IMR-90 (cell line): ENCODE results near the gene FADS2. TPM values are rescaled to one million over a fixed set of nuclear protein-coding genes. Genes with fewer than 3 reads are reported as not detected.
A peak's percentile ranks its signal among the peaks of the same experiment; 100 is the strongest.

Experiments used
- ATAC-seq: fragments of 200-7000 bp; cut with Tn5 transposase; 2 replicates; pipeline ENCODE4 v1.9.1; 2020; ENCODE audit warnings: low read depth, mild to moderate bottlenecking, moderate library complexity
- BruUV-seq: library from RNA; stranded (reverse); fragments of 400-500 nt; replicated peaks from 2 replicates; lab custom pipeline; 2021; lab: Mats Ljungman, UMichigan
- CTCF ChIA-PET: fragments of 300-600 bp; formaldehyde crosslinking; extraction: SDS; loops from one replicate; lab custom pipeline; 2021; ENCODE audit warnings: antibody characterized with exemption; lab: Yijun Ruan, JAX
- POLR2A ChIA-PET: fragments of 300-600 bp; sonication (Branson Sonifier 250); formaldehyde crosslinking; loops from one replicate; lab custom pipeline; 2022; ENCODE audit warnings: antibody characterized with exemption; ENCODE audit not compliant: unreplicated experiment; lab: Charles Lee
- DNase-seq: peaks from one replicate; pipeline ENCODE4 v3.0.0; 2013
- H2AFZ ChIP-seq: replicated peaks from 2 replicates; pipeline ENCODE3; 2013; ENCODE audit warnings: low read length, mild to moderate bottlenecking; ENCODE audit not compliant: poor library complexity
- H2AK5ac ChIP-seq: 2 replicates; pipeline ENCODE4 v1.6.1; 2013; ENCODE audit warnings: low read depth, low read length, inconsistent platforms
- H2AK9ac ChIP-seq: replicated peaks from 2 replicates; pipeline ENCODE3; 2013; ENCODE audit warnings: mild to moderate bottlenecking, low read depth, low read length, moderate library complexity; ENCODE audit not compliant: poor library complexity
- H2BK120ac ChIP-seq: 2 replicates; pipeline ENCODE4 v1.6.1; 2013; ENCODE audit warnings: low read depth, low read length, inconsistent platforms
- H2BK15ac ChIP-seq: 3 replicates; pipeline ENCODE4 v1.6.1; 2013; ENCODE audit warnings: low read depth, low read length, inconsistent platforms
- H2BK20ac ChIP-seq: 2 replicates; pipeline ENCODE4 v1.6.1; 2013; ENCODE audit warnings: low read depth, mild to moderate bottlenecking, inconsistent platforms, low read length, moderate library complexity
- H2BK5ac ChIP-seq: 2 replicates; pipeline ENCODE4 v1.6.1; 2013; ENCODE audit warnings: mild to moderate bottlenecking, low read depth, low read length, inconsistent platforms; ENCODE audit not compliant: poor library complexity, severe bottlenecking
- H3K14ac ChIP-seq: replicated peaks from 2 replicates; pipeline ENCODE4 v1.6.1; 2013; ENCODE audit warnings: low read depth, low read length, inconsistent platforms
- H3K18ac ChIP-seq: 2 replicates; pipeline ENCODE4 v1.6.1; 2013; ENCODE audit warnings: low read depth, low read length, control low read depth
- H3K23ac ChIP-seq: 2 replicates; pipeline ENCODE4 v1.6.1; 2013; ENCODE audit warnings: low read depth, low read length, inconsistent platforms
- H3K27ac ChIP-seq: 2 replicates; pipeline ENCODE4 v1.5.1; 2013; ENCODE audit warnings: mild to moderate bottlenecking, control low read depth, low read length; ENCODE audit not compliant: insufficient read depth
- H3K27me3 ChIP-seq: 2 replicates; pipeline ENCODE4 v1.6.1; 2013; ENCODE audit warnings: low read length; ENCODE audit not compliant: control insufficient read depth, insufficient read depth
- H3K36me3 ChIP-seq: 2 replicates; pipeline ENCODE4 v1.6.1; 2013; ENCODE audit warnings: low read length, mixed read lengths; ENCODE audit not compliant: control insufficient read depth, insufficient read depth
- H3K4ac ChIP-seq: 2 replicates; pipeline ENCODE4 v1.6.1; 2013; ENCODE audit warnings: low read depth, low read length, inconsistent platforms
- H3K4me1 ChIP-seq: 2 replicates; pipeline ENCODE4 v1.6.1; 2013; ENCODE audit warnings: low read length, mixed read lengths; ENCODE audit not compliant: control insufficient read depth, insufficient read depth
- H3K4me2 ChIP-seq: 2 replicates; pipeline ENCODE4 v1.6.1; 2013; ENCODE audit warnings: low read depth, mild to moderate bottlenecking, control low read depth, low read length, moderate library complexity
- H3K4me3 ChIP-seq: 2 replicates; pipeline ENCODE4 v1.5.1; 2013; ENCODE audit warnings: low read depth, mild to moderate bottlenecking, control low read depth, low read length, moderate library complexity; ENCODE audit not compliant: insufficient read depth
- H3K56ac ChIP-seq: 2 replicates; pipeline ENCODE4 v1.6.1; 2013; ENCODE audit warnings: low read length, inconsistent platforms; ENCODE audit not compliant: insufficient read depth; ENCODE audit errors: extremely low read depth
- H3K79me1 ChIP-seq, 2 experiments: 2 replicates each; pipeline ENCODE4 v1.6.1; 2013; ENCODE audit warnings: low read length in 2 of 2, inconsistent platforms in 1 of 2, low read depth in 1 of 2
- H3K9ac ChIP-seq: 2 replicates; pipeline ENCODE4 v1.6.1; 2013; ENCODE audit warnings: low read depth, low read length, control low read depth
- H3K9me1 ChIP-seq: 2 replicates; pipeline ENCODE4 v1.6.1; 2013; ENCODE audit warnings: low read length, inconsistent platforms; ENCODE audit not compliant: insufficient read depth
- H3K9me3 ChIP-seq: 2 replicates; pipeline ENCODE4 v1.6.1; 2013; ENCODE audit warnings: low read length; ENCODE audit not compliant: control insufficient read depth, insufficient read depth
- H4K20me1 ChIP-seq: 2 replicates; pipeline ENCODE4 v1.6.1; 2013; ENCODE audit warnings: low read length, inconsistent platforms; ENCODE audit not compliant: insufficient read depth
- H4K5ac ChIP-seq: 2 replicates; pipeline ENCODE4 v1.6.1; 2013; ENCODE audit warnings: mild to moderate bottlenecking, low read depth, low read length, control low read depth
- H4K8ac ChIP-seq, 2 experiments: 2 replicates each; pipeline ENCODE4 v1.6.1; 2013; ENCODE audit warnings: low read depth in 2 of 2, low read length in 2 of 2, control low read depth in 1 of 2, inconsistent platforms in 1 of 2
- H4K91ac ChIP-seq: 2 replicates; pipeline ENCODE4 v1.6.1; 2013; ENCODE audit warnings: low read depth, low read length, inconsistent platforms; ENCODE audit not compliant: insufficient read depth
- CEBPB ChIP-seq: IDR thresholded peaks from 2 replicates; pipeline ENCODE4 v1.6.1; 2012; ENCODE audit warnings: low read depth, low read length, improper control_type of control experiment
- CHD1 ChIP-seq: IDR thresholded peaks from 2 replicates; pipeline ENCODE4 v1.6.1; 2012; ENCODE audit warnings: low read depth, low read length, improper control_type of control experiment
- ELK1 ChIP-seq: fragments of 150-350 bp; IDR thresholded peaks from 2 replicates; pipeline ENCODE4 v1.6.1; 2016; ENCODE audit warnings: low read depth, mild to moderate bottlenecking, low read length, moderate library complexity, borderline replicate concordance
- FOS ChIP-seq: fragments of 150-350 bp; IDR thresholded peaks from 2 replicates; pipeline ENCODE4 v1.6.1; 2016; ENCODE audit warnings: low read depth, low read length
- MAFK ChIP-seq: IDR thresholded peaks from 2 replicates; pipeline ENCODE4 v1.6.1; 2012; ENCODE audit warnings: low read depth, low read length, improper control_type of control experiment
- MAZ ChIP-seq: IDR thresholded peaks from 2 replicates; pipeline ENCODE4 v1.6.1; 2012; ENCODE audit warnings: low read depth, mild to moderate bottlenecking, low read length, improper control_type of control experiment, moderate library complexity, borderline replicate concordance
- MXI1 ChIP-seq: IDR thresholded peaks from 2 replicates; pipeline ENCODE4 v1.6.1; 2012; ENCODE audit warnings: low read depth, mild to moderate bottlenecking, low read length, moderate library complexity, borderline replicate concordance
- POLR2A ChIP-seq: IDR thresholded peaks from 2 replicates; pipeline ENCODE4 v1.6.1; 2012; ENCODE audit warnings: mild to moderate bottlenecking, low read depth, low read length
- RCOR1 ChIP-seq: IDR thresholded peaks from 2 replicates; pipeline ENCODE4 v1.6.1; 2012; ENCODE audit warnings: mild to moderate bottlenecking, low read length, improper control_type of control experiment; ENCODE audit not compliant: insufficient replicate concordance
- USF2 ChIP-seq: fragments of 150-350 bp; IDR thresholded peaks from 2 replicates; pipeline ENCODE4 v1.6.1; 2017; ENCODE audit warnings: mild to moderate bottlenecking, antibody characterized with exemption, low read length, low read depth
- WGBS, 2 experiments: methylation state at CpG; one replicate each; pipeline versions ENCODE4 v1.1.5 to v1.1.7; 2013; ENCODE audit warnings: missing lambda C conversion rate in 2 of 2; ENCODE audit not compliant: insufficient read length in 1 of 2; ENCODE audit errors: extremely low coverage in 2 of 2; 5-methylcytosine and 5-hydroxymethylcytosine counted together
- dilution Hi-C: fragments of 300-500 bp; cut with HindIII; formaldehyde crosslinking; loops from one replicate; pipeline ENCODE4 v1.14.3; 2018; ENCODE audit warnings: low sequenced_read_pairs; ENCODE audit not compliant: unreplicated experiment
- in situ Hi-C: fragments of 300-500 bp; cut with MboI; formaldehyde crosslinking; loops from 3 replicates; pipeline ENCODE4 v1.14.3; 2019; ENCODE audit warnings: low sequenced_read_pairs, inconsistent platforms, mixed read lengths
- intact Hi-C: fragments of 100-400 bp; cut with micrococcal nuclease; formaldehyde crosslinking; loops from 2 replicates; pipeline ENCODE4 v1.10.0; 2022
- polyA plus RNA-seq, 3 experiments: library from polyadenylated mRNA; depleted of rRNA; stranded (reverse); fragments of >200 nt; gene quantifications; 2 replicates each; pipeline ENCODE4 v1.2.3, GENCODE V29; 2012; ENCODE audit warnings: low replicate concordance in 1 of 3
- total RNA-seq: library from RNA; depleted of rRNA; stranded (reverse); fragments of >200 nt; gene quantifications from 2 replicates; pipeline ENCODE4 v1.2.3, GENCODE V29; 2012

FADS2 gene
- total and polyA plus RNA-seq, 2 of the 4 experiments (the other 2 are of a cell fraction): 33.3 to 88.4 TPM

GRCh38 chr11:61842528-61842820, 14.4 kb downstream of the FADS2 start:
- H2BK5ac ChIP-seq: no peak overlapping the region
- ChIA-PET POLR2A (no interaction called here), CTCF (no interaction called here)
- DNase-seq (no peak), ATAC-seq (no peak)
- H3K27me3 ChIP-seq: no peaks in the 10 kb centered on the region
- in situ Hi-C loops: no loop called here
- no peak overlapping the region for H3K56ac ChIP-seq
- peaks cover 54% of the 10 kb centered on the region for H3K36me3 ChIP-seq
- no peak for TF ChIP-seq USF2
- TF ChIP-seq POLR2A: no peak
- no peak for TF ChIP-seq ELK1
- no peak for TF ChIP-seq CHD1
- no peak for TF ChIP-seq CEBPB
- TF ChIP-seq MAFK: no peak
- TF ChIP-seq MAZ: no peak
- no peak for TF ChIP-seq RCOR1
- TF ChIP-seq FOS: no peak
- TF ChIP-seq MXI1: no peak
- no peak overlapping the region for H2BK15ac ChIP-seq
- H4K8ac ChIP-seq: no peak overlapping the region
- no peaks in the 10 kb centered on the region for H3K9me3 ChIP-seq
- peaks cover 0 to 11% of the 10 kb centered on the region in 2 experiments; a peak in 2 of 4 replicates for H3K79me1 ChIP-seq
- H3K27ac ChIP-seq: no peak overlapping the region
- 86% methylated on average over 4 of the region's 7 CpGs; no CpG with 5 or more reads in 1 of the 2 experiments for WGBS, 2 experiments
- H2AFZ ChIP-seq: peak overlapping the region; percentile 41
- H3K14ac ChIP-seq: no peak overlapping the region
- no TSS peak for BruUV-seq
- no peak overlapping the region for H3K23ac ChIP-seq
- H3K4me1 ChIP-seq: no peaks in the 10 kb centered on the region
- H2AK5ac ChIP-seq: no peak overlapping the region
- no peak overlapping the region for H4K91ac ChIP-seq
- H3K4me3 ChIP-seq: no peak overlapping the region
- H3K18ac ChIP-seq: no peak overlapping the region
- no peak overlapping the region for H2AK9ac ChIP-seq
- H3K9ac ChIP-seq: no peak overlapping the region
- H3K9me1 ChIP-seq: peaks cover 10% of the 10 kb centered on the region; the same call in 1 of the 2 replicates
- H4K20me1 ChIP-seq: peaks cover 11% of the 10 kb centered on the region; the same call in 1 of the 2 replicates
- intact Hi-C loops: no loop called here
- dilution Hi-C loops: no loop called here
- H2BK20ac ChIP-seq: no peak overlapping the region
- no peak overlapping the region for H4K5ac ChIP-seq
- no peak overlapping the region for H3K4ac ChIP-seq
- no peak overlapping the region for H2BK120ac ChIP-seq
- no peak overlapping the region for H3K4me2 ChIP-seq
